GM12878 (cell line): ENCODE data around the gene TRAF3.

Source experiments
- CHD1 ChIP-seq: IDR thresholded peaks from 2 replicates; pipeline ENCODE4 v1.6.1; 2012; ENCODE audit warnings: low read depth, low read length, improper control_type of control experiment
- CHD4 ChIP-seq: fragments of 200-600 bp; sonication (generic); IDR thresholded peaks from 2 replicates; pipeline ENCODE4 v1.6.1; 2016; ENCODE audit warnings: mild to moderate bottlenecking
- CTCF ChIP-seq, 3 experiments: IDR thresholded peaks in 2 of 3; conservative IDR thresholded peaks in 1 of 3; 2 replicates each; pipeline ENCODE4 v1.5.1; 2011; ENCODE audit warnings: low read depth in 3 of 3, low read length in 3 of 3, mild to moderate bottlenecking in 3 of 3, control low read depth in 2 of 3, moderate library complexity in 2 of 3, inconsistent platforms in 1 of 3, mixed read lengths in 1 of 3; ENCODE audit not compliant: control insufficient read depth in 2 of 3, insufficient read depth in 1 of 3; ENCODE audit errors: extremely low read depth in 1 of 3
- EP300 ChIP-seq, 2 experiments: fragments of 150-350 bp in 1 of 2; IDR thresholded peaks; 2 replicates each; pipeline ENCODE4 v1.6.1; 2011 to 2012; ENCODE audit warnings: low read depth in 2 of 2, low read length in 2 of 2, borderline replicate concordance in 1 of 2, improper control_type of control experiment in 1 of 2, inconsistent platforms in 1 of 2; ENCODE audit not compliant: control insufficient read depth in 1 of 2
- EZH2 ChIP-seq: IDR thresholded peaks from 2 replicates; pipeline ENCODE4 v1.6.1; 2012; ENCODE audit warnings: low read depth, mild to moderate bottlenecking, control low read depth, inconsistent platforms, low read length, borderline replicate concordance; ENCODE audit not compliant: control insufficient read depth
- NFYB ChIP-seq: IDR thresholded peaks from 2 replicates; pipeline ENCODE4 v1.6.1; 2011; ENCODE audit warnings: low read depth, mild to moderate bottlenecking, low read length, improper control_type of control experiment, moderate library complexity; ENCODE audit not compliant: insufficient read depth
- TBL1XR1 ChIP-seq: IDR thresholded peaks from 2 replicates; pipeline ENCODE4 v1.6.1; 2012; ENCODE audit warnings: low read depth, low read length, improper control_type of control experiment
- TF ChIP-seq, protein P1 (sequence below): fragments of 450-650 bp; IDR thresholded peaks from 2 replicates; pipeline ENCODE4 v1.6.1; 2017; ENCODE audit warnings: low read depth, mild to moderate bottlenecking, moderate library complexity

DNA sequence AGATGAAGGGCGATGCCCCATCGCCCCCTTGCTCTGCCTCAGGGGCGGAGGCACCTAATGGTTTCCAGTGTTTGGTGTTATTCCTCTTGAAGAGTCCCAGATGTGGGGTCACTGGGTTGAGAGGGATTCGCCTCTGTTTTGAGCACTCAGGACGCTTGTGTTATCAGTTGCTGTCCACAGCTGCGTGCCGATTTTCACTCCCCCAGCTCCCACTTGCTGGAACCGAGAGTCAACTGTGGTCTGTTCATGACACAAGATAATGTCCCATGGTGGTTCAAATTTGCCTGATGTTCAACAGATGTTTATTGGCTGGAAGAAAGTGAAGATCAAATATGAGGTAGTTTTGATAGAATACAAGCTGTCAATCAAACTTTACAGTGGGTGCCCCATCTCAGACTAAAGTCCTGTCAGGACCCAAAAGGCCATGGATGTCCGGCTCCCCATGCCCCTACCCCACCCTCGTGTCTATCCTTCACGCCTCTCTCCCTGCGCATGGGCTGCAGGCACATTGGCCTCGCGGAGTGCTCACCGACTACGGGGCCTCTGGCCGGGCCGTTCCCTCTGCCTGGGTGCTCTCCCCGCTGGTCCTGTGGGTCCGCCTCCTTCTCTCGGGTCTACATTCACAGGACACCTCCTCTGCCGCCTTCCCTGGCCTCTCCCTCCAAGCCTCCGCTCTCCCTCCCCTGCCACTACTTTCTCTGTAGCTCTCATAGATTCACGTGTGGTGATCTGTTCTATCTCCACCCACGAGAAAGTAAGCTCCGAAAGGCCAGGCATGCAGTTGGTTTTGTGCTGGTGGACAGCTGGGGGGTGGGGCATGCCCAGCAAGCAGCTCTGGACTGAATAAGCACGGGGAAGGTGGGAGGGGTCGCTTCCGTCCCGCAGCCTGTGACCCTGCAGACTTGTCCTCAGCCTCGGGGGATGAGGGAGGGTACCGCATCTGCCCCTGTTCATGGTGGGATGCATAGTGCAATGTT is 6.8 kb upstream of the TRAF3 start:
- TF ChIP-seq CTCF (IDR thresholded peaks at IDR 0.05 in 2 of 3, conservative IDR thresholded peaks at IDR 0.05 in 1 of 3; ENCODE audit: control insufficient read depth in 2 of 3, extremely low read depth in 1 of 3, insufficient read depth in 1 of 3, low read depth in 3 of 3, low read length in 3 of 3) (no peak), NFYB (no peak), EZH2 (no peak), EP300 (IDR thresholded peaks at IDR 0.05; ENCODE audit: borderline replicate concordance in 1 of 2, control insufficient read depth in 1 of 2, low read depth in 2 of 2, low read length in 2 of 2) (no peak), CHD4 (no peak), CHD1 (no peak), TBL1XR1 (no peak)
- TF ChIP-seq, protein P1, sequence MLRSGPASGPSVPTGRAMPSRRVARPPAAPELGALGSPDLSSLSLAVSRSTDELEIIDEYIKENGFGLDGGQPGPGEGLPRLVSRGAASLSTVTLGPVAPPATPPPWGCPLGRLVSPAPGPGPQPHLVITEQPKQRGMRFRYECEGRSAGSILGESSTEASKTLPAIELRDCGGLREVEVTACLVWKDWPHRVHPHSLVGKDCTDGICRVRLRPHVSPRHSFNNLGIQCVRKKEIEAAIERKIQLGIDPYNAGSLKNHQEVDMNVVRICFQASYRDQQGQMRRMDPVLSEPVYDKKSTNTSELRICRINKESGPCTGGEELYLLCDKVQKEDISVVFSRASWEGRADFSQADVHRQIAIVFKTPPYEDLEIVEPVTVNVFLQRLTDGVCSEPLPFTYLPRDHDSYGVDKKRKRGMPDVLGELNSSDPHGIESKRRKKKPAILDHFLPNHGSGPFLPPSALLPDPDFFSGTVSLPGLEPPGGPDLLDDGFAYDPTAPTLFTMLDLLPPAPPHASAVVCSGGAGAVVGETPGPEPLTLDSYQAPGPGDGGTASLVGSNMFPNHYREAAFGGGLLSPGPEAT: no peak
